NCI-H345 treated with DMSO at 0.1 percent for 48 hours (cell line): Measurements from ENCODE around the gene SMURF1.

ENCODE experiments used
- DNase-seq: peaks from one replicate; lab custom pipeline; 2025; ENCODE audit not compliant: unreplicated experiment; lab: John Stamatoyannopoulos, UW

SMURF1 gene

GRCh38 chr7:99098286-99098823 lies 45.6 kb downstream of the SMURF1 start:
- no peak for DNase-seq

DNA sequence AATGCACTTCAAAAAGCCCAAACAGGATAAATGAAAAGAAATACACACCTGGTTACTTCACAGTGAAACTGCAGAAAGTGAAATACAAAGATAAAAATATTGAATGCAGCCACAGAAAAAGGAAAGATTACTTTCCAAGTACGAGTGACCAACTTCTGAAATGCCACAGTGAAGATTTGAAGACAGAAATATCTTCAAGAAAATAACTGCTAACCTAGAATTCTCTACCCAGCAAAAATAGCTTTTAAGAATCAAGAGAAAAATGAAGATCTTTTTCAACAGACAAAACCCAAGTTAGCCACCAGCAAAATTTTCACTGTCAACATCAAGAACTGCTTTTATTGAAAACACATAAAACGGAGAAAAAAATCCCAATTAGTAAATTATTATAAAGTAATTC lies 46.2 kb downstream of the SMURF1 start:
- DNase-seq, result no peak

DNA sequence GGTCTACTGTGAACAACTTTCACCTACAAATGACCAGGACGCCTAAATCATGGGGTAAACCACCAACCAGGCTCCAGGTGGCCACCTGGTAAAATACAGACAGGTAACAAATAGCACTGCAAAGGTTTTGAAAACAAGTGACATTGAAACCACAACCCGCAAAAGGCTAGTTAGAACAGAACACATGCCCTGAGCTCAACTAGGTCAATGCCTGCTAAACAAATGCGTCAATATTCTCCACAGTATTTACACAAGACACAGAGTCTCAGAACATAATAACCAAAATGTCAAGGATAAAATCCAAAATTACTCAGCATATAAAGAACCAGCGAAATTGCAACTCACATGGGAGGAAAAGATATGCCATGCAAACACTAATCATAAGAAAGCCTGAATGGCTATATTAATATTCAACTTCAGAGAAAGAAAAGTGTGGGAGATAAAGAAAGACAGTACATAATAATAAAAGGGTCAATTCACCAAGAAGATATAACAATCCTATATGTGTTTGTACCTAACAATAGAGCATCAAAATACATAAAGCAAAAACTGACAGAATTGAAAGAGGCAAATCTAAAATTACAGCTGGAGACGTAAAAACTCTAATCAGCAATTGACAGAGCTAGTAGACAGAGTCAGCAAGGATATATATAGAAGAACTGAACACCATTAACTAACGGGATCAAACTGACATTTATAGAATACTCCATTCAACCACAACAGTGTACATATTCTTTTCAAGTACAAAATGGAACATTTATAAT lies 47.6 kb downstream of the SMURF1 start:
- DNase-seq, result no peak

GRCh38 chr7:99095698-99096097 lies 48.2 kb downstream of the SMURF1 start:
- DNase-seq, result no peak

GRCh38 chr7:99094401-99094800 lies 49.5 kb downstream of the SMURF1 start:
- no peak for DNase-seq

DNA sequence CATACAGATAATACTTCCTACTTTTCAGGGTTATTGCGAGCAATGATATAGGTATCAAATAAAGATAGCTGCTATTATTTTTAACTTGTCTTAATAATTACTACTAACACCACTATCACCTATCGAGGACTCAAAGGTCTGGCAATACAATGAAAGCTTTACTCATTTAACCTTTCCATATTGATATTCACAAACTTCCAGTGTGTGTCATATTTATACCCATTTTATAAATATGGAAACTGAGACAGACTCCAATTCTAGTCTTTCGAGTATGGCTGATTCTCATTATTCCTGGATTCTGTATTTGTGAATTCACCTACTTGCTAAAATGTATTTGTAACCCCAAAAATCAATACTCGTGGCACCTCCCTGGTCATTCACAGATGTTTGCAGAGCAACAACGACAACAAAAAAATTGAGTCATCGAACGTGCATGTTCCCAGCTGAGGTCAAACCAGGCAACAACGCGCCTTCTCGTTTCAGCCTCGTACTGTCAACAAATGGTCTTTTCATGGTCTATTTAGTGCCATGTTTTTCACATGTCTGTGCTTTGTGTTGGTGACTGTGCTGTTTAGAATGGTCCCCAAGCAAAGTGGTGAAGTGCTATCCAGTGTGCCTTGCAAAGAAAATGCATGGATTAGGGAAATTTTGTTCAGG lies 51.7 kb downstream of the SMURF1 start:
- peak; percentile 75 for DNase-seq

- DNase-seq, result no peak
Observed at GRCh38 chr7:99090771-99091542, 53.0 kb downstream of the SMURF1 start.

- no peak for DNase-seq
Observed at GRCh38 chr7:99089914-99090629, 53.8 kb downstream of the SMURF1 start.

- DNase-seq, result no peak
Observed at GRCh38 chr7:99086944-99087343, 57.0 kb downstream of the SMURF1 start.

DNA sequence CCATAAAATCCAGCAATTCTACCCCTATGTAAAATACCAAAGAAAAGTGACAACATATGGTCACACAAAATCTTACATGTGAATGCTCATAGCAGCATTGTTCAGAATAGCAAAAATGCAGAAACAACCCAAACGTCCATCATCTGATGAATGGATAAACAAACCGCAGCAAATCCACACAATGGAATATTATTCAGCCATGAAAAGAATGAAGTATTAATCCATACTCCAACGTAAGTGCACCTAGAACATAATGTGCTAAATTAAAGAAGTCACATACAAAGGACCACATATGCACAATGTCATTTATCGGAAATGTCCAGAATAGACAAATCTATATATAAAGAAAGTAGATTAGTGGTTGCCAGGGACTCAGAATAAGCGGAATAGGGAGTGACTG lies 57.4 kb downstream of the SMURF1 start:
- no peak for DNase-seq

- DNase-seq, result no peak
Observed at GRCh38 chr7:99083733-99084132, 60.2 kb downstream of the SMURF1 start.

- no peak for DNase-seq
Observed at GRCh38 chr7:99083068-99083651, 60.7 kb downstream of the SMURF1 start.

DNA sequence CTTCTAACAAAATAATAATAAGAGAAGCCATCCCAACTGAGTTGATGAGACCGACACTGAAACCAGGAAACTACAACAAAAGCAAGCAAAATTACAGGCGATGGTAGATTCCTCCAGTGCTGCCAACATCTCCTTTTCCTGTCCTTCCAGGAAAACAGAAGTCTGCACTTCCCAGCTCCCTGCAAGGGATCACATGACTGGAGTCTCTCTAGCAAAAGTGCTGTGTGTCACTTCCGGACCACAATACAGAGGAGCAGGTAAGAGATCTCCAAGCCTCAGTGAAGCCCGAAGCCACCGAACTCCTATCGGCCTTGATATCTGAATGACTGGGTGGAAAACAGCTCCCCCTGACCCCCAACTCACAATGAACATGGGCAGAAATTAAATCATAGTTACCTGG lies 63.2 kb downstream of the SMURF1 start:
- no peak for DNase-seq

DNA sequence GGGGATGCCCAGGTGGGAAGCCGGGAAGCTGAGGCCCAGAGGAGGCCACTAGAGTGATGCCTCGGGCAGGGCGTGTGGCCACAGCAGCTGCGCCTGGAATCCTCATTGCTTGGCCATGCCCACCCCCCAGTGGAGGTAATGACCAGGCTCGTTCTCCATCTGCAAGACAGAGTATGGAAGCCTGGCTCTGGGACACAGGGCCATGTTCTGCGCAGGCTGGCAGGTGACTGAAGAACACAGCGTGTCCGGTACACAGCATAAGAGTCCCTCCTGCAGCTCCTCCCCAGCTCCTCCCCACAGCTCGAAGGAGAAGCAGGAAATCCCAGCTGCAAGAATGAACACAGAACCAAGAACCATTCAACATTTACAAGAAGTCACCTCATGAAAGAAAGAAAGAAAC lies 64.8 kb downstream of the SMURF1 start:
- no peak for DNase-seq

DNA sequence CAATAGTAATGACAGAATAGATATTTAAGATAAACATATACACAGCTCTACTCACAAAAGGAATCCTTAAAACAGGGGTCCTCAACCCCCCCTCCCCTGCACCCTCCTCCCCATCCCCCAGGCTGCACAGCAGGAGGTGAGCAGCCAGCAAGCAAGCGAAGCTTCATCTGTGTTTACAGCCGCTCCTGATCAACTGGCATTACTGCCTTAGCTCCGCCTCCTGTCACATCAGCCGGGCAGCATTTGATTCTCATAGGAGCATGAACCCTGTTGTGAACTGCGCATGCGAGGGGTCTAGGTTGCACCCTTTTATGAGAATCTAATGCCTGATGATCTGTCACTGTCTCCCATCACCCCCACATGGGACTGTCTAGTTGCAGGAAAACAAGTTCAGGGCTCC lies 65.5 kb downstream of the SMURF1 start:
- no peak for DNase-seq

GRCh38 chr7:99076615-99077014 lies 67.3 kb downstream of the SMURF1 start:
- DNase-seq, result no peak

DNA sequence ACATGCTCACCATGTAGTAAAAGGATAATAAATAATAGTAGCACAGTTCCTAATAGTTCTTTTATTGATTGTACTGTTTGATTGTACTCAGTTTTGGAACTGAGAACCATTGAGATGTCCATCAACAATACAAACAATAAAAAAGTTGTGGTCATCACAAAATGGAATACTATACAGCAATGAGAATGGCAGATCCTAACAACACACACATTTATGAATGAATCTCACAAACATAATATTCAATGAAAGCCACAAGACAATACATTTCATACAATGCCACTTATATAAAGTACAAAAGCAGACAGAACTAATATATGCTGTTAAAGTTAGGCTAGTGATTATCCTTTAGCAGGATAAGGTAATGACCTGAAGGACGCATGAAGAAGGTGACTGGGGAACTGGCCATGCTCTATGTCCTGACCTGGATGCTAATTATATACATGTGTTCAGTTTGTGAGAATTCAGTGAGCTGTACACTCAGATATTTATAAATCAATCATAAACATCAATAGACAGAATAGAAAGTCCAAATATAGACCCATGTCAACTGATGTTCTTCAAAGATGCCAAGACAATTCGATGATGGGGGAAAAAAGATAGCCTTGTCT lies 70.0 kb downstream of the SMURF1 start:
- no peak for DNase-seq

DNA sequence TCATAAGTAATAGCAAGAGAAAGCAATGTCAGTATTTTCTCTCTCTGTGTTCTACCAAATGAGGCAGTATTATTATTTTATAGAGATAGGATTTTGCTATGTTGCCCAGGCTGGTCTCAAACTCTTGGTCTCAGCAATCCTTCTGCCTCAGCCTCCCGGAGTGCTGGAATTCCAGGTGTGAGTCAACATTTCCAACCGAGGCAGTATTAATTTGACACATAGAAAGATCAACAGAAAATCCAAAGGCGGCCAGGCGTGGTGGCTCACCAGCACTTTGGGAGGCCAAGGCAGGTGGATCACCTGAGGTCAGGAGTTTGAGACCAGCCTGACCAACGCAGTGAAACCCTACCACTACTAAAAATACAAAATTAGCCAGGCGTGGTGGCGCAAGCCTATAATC lies 71.8 kb downstream of the SMURF1 start:
- no peak for DNase-seq

DNA sequence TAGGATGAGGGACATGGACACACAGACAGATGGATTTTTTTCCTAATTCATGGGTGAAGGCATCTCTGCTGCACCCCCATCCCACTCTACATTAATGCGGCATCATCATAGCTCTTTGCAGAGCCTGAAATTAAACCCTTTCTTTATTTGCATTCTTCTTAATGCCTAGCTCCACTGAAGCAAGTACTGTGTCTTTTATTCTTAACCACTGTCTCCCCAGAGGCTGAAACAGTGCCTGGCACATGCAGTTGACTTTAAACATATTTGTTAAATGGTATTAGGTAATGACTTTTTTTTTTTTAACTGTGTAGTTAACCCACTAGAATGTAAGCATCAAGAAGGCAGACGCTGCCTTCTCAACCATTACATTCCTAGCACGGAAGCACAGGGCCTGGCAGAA lies 73.5 kb downstream of the SMURF1 start:
- DNase-seq, result no peak

DNA sequence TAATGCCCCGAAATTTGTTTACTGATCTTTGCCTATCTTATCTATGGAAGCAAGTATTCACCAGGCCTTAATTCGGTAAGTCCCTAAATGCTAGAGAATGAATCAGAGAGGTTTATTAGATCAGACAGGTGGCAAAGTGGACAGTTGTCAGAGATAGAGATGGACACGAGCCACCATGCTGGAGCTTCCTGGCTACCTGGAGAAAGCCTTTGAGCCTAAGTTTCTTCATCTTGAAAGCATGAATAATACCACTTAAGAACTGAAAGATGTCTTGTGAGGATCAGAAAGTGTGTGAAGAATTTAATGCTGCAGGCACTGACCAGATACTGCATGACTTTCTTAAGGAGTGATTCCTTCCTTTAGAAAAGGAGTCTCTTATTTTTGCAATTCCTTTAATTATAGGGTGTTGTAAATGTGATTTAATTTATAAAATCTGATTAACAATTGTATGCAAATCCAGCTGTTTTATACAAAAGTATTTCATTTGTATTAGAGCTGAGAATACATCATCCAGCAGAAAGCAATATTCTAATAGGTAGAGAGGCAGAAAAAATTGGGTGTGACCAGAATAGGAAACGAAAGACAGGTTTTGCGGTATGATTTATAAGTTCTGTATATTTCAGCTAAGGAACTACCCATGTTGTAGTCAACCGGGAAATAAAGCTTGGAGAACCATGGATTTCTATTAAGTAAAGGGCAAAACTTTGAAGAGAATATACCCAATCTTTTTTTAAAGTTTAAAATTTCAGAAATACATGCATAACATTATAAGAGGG lies 82.7 kb downstream of the SMURF1 start:
- no peak for DNase-seq
